Measurements from ENCODE around the gene KRTAP3-3. TPM values are rescaled to one million over a fixed set of nuclear protein-coding genes. Genes with fewer than 3 reads are reported as not detected.

KRTAP3-3 gene
- total RNA-seq, 2 donors from 2014 or later: not detected

GRCh38 chr17:40963838-40964237, 30.1 kb downstream of the KRTAP3-3 start:
- no peaks in the 10 kb centered on the region for H3K9me3 Mint-ChIP-seq
- ATAC-seq (replicated peaks in 1 of 2): peak in 1 of 2 donors; percentile 54

DNA sequence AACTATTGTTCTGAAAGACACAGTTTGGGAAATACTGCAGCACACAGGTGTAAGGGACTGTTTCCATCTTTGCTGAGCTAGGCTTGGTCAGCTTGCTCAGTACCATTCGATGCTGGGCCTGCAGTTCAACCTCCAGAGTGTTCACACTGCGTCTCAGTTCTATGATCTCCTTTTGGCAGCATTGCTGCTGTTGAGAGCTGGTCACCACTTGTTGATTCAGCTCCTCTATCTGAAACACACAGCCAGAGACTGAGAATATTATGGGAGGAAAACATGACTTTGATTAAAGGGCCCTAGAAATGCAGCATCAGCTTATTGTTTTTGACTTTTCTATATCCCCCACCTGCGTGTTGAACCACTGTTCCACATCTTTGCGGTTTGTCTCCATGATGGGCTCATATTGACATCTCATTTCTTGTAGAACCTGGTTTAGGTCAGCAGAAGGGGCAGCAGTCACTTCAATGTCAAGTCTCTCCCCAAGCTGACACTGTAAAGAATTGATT, 31.9 kb downstream of the KRTAP3-3 start:
- DNase-seq: no peak
- Mint-ChIP-seq H3K9me3 (no peaks in the 10 kb centered on the region), H3K4me3 (no peak overlapping the region), H3K36me3 (ENCODE audit: insufficient read depth in 2 of 2) (no peaks in the 10 kb centered on the region), H3K27ac (no peak overlapping the region), H3K27me3 (ENCODE audit: low read depth) (peaks cover 20% of the 10 kb centered on the region), H3K4me1 (ENCODE audit: low read depth) (peaks cover 12% of the 10 kb centered on the region)
- no peak for ATAC-seq (replicated peaks in 1 of 2)

More at GRCh38 chr17:40963838-40964237, 30.1 kb downstream of the KRTAP3-3 start:
- Mint-ChIP-seq H3K36me3 (ENCODE audit: insufficient read depth in 2 of 2) (no peaks in the 10 kb centered on the region), H3K27me3 (ENCODE audit: low read depth) (peaks cover 20% of the 10 kb centered on the region), H3K4me1 (ENCODE audit: low read depth) (peaks cover 12% of the 10 kb centered on the region), H3K27ac (no peak overlapping the region), H3K4me3 (no peak overlapping the region)
- peak in 1 of 2 donors; percentile 2 for DNase-seq

DNA sequence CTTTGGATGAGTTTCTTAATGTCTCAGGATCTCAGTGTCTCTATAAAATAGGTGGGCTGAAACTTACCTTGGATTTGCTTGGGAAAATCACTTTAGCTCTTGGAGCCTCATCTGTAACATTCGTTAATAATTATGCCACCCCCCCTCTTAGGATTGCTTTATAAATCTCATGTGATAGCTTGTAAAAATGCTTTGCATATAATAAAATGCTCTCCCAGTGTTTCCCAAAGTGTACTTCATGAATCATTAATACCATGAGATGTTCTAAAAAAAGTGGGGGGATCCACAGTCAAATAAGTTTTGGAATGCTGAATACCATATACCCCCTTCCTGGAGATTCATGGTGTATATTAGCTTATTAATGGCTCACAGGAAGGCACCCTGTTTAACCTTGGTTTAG, 32.4 kb downstream of the KRTAP3-3 start:
- H3K36me3 Mint-ChIP-seq (ENCODE audit: insufficient read depth in 2 of 2): no peaks in the 10 kb centered on the region
- H3K9me3 Mint-ChIP-seq: no peaks in the 10 kb centered on the region
- H3K4me1 Mint-ChIP-seq (ENCODE audit: low read depth): peaks cover 12% of the 10 kb centered on the region
- DNase-seq (no peak), ATAC-seq (replicated peaks in 1 of 2) (no peak)
- H3K4me3 Mint-ChIP-seq: no peak overlapping the region
- no peak overlapping the region for H3K27ac Mint-ChIP-seq
- H3K27me3 Mint-ChIP-seq (ENCODE audit: low read depth): peaks cover 20% of the 10 kb centered on the region

GRCh38 chr17:40960144-40960543, 33.8 kb downstream of the KRTAP3-3 start:
- Mint-ChIP-seq H3K9me3 (no peaks in the 10 kb centered on the region), H3K27ac (no peak overlapping the region), H3K4me3 (no peak overlapping the region), H3K4me1 (ENCODE audit: low read depth) (peaks cover 12% of the 10 kb centered on the region), H3K36me3 (ENCODE audit: insufficient read depth in 2 of 2) (no peaks in the 10 kb centered on the region), H3K27me3 (ENCODE audit: low read depth) (peaks cover 8% of the 10 kb centered on the region)
- DNase-seq (no peak), ATAC-seq (replicated peaks in 1 of 2) (no peak)

GRCh38 chr17:40958086-40958953, 35.6 kb downstream of the KRTAP3-3 start:
- Mint-ChIP-seq H3K27me3 (ENCODE audit: low read depth) (peaks cover 14% of the 10 kb centered on the region), H3K4me3 (no peak overlapping the region), H3K27ac (no peak overlapping the region), H3K36me3 (ENCODE audit: insufficient read depth in 2 of 2) (no peaks in the 10 kb centered on the region), H3K4me1 (ENCODE audit: low read depth) (peaks cover 12% of the 10 kb centered on the region), H3K9me3 (no peaks in the 10 kb centered on the region)
- DNase-seq: no peak
- no peak for ATAC-seq (replicated peaks in 1 of 2)

DNA sequence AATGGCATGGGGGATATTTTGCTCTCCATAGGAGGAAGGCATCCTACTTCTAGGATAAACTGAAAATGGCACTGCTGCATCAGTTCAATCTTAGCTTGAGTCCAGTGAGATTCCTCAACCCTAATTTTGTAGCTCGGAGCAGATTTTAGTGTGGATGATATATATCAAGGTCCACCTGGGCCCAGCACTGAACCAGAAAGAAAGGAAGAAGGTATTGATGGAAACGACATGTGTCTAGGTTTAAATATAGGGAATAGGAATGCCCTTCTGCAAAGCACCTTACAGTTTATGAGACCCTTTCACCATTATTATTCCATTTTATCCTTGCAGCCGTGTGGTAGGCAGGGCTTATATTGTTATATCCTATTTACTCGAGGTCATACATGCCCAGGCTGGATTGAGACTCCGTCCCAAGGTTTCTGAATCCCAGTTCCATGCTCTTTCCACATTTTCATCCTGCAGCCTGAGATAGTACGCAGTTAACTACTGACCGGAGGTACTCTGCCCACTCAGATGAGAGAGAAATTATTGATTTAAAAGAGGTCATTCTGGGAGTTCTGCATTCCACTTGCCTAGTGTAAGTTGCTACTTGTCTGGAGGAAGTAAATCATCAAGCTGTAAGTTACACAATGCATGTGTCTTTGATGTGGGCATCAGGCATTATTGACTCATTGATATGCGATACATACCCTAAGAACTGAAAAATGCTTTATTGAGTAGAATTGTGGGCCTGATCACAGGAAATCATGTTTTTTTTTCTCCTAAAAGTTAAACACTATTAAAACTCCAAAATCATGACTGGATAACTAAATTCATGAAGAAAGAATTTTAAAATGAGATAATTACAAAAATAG, 37.3 kb downstream of the KRTAP3-3 start:
- H3K4me1 Mint-ChIP-seq (ENCODE audit: low read depth): peaks cover 12% of the 10 kb centered on the region
- H3K9me3 Mint-ChIP-seq: no peaks in the 10 kb centered on the region
- H3K27ac Mint-ChIP-seq: no peak overlapping the region
- H3K27me3 Mint-ChIP-seq (ENCODE audit: low read depth): peaks cover 26% of the 10 kb centered on the region
- H3K36me3 Mint-ChIP-seq (ENCODE audit: insufficient read depth in 2 of 2): no peaks in the 10 kb centered on the region
- ATAC-seq (replicated peaks in 1 of 2): no peak
- DNase-seq: no peak
- no peak overlapping the region for H3K4me3 Mint-ChIP-seq

DNA sequence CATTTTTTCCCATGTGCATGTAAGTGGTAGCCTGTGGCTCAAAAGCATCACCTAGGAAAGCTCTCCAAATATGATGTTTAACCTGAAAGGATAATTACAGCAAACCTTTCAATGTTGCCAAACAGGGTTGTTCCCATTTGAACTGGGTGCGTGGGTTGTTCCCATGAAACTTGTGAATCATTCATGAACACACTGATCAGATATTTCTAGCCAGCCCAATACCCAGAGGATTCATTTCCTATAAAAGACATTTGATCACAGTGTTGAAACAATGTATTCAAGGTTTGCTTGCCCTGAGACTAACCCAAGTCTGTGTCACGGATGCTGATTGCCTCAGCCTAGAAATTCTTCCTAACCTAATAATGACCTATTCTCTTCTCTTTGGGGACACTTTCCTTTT, 40.1 kb downstream of the KRTAP3-3 start:
- peaks cover 43% of the 10 kb centered on the region for H3K27me3 Mint-ChIP-seq (ENCODE audit: low read depth)
- DNase-seq (peak in 1 of 2 donors; percentile 2), ATAC-seq (replicated peaks in 1 of 2) (peak in 1 of 2 donors; percentile 45)
- no peaks in the 10 kb centered on the region for H3K36me3 Mint-ChIP-seq (ENCODE audit: insufficient read depth in 2 of 2)
- H3K4me3 Mint-ChIP-seq: no peak overlapping the region
- no peaks in the 10 kb centered on the region for H3K9me3 Mint-ChIP-seq
- no peak overlapping the region for H3K27ac Mint-ChIP-seq
- peaks cover 4% of the 10 kb centered on the region for H3K4me1 Mint-ChIP-seq (ENCODE audit: low read depth)

DNA sequence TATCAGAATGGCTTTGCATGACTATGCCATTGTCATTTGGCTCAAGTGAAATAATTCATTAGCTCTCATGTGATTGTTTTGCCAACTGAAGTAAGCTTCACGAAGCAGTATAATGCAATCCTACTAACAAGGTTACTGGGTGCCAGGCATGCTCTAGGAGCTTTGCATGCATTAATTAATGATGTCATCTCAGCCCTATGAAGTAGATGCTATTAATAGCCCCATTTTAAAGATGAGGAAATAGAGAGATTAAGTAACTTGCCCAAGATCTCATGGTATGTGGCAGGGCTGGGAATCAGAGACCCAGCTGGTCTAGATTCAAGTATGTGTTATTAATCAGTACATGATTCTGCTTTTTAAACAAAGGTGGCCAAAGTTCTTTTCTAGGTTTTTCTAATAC, 41.3 kb downstream of the KRTAP3-3 start:
- peaks cover 54% of the 10 kb centered on the region for H3K27me3 Mint-ChIP-seq (ENCODE audit: low read depth)
- H3K4me3 Mint-ChIP-seq: no peak overlapping the region
- no peaks in the 10 kb centered on the region for H3K36me3 Mint-ChIP-seq (ENCODE audit: insufficient read depth in 2 of 2)
- DNase-seq (no peak), ATAC-seq (replicated peaks in 1 of 2) (no peak)
- no peak overlapping the region for H3K27ac Mint-ChIP-seq
- peaks cover 4% of the 10 kb centered on the region for H3K4me1 Mint-ChIP-seq (ENCODE audit: low read depth)
- H3K9me3 Mint-ChIP-seq: no peaks in the 10 kb centered on the region

DNA sequence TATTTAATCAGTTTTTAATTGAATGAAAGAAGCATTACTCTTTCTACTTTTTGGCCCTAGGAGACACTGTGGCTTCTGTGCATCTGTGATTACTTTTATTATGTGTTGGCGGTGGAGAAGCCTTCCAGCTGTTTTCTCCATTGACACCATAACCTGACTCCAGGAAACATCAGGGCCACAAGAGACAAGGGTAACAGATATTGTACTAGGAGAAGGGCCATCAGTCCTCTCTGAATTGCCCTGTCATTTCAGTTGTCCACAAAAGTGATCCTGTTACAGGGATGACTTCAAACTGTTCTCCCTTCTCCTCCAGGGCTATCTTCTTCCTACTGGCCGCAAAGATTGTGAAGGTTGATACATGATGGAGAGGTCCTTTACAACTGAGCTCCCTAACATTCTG, 41.8 kb downstream of the KRTAP3-3 start:
- H3K4me1 Mint-ChIP-seq (ENCODE audit: low read depth): peaks cover 4% of the 10 kb centered on the region
- H3K4me3 Mint-ChIP-seq: no peak overlapping the region
- peaks cover 57% of the 10 kb centered on the region for H3K27me3 Mint-ChIP-seq (ENCODE audit: low read depth)

DNA sequence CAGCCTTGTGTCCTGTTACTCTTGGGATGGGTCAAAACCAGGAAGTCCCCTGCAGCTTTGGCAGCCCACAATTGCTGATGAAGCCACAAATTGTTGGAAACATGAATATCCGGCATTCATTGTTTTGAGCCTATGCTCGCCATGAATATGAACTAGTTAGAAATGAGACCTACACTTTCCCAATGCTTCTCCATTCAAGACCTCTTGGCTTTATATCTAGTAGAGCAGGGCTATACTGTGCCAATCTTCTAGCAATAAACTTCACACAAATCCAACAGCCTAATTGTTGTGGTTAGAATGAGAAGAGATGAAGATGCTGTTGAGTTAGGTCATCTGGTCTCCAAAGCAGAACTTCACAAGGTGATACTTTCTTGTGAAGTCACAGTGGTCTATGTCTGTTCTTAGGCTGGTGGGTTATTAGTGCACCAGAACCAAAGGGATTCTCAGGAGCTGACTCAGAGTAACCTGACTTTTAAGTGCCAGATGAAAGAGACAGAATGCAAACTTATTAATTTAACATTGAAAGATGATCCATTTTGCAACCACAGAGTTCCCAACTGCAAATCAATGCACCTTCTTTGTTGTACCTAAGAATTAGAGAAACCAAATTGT, 42.8 kb downstream of the KRTAP3-3 start:
- no peaks in the 10 kb centered on the region for H3K9me3 Mint-ChIP-seq
- H3K27ac Mint-ChIP-seq: no peak overlapping the region
- H3K4me1 Mint-ChIP-seq (ENCODE audit: low read depth): peaks cover 4% of the 10 kb centered on the region
- DNase-seq: no peak
- no peak overlapping the region for H3K4me3 Mint-ChIP-seq
- H3K36me3 Mint-ChIP-seq (ENCODE audit: insufficient read depth in 2 of 2): no peaks in the 10 kb centered on the region
- no peak for ATAC-seq (replicated peaks in 1 of 2)
- H3K27me3 Mint-ChIP-seq (ENCODE audit: low read depth): peaks cover 65% of the 10 kb centered on the region

More for the DNA sequence above, 41.8 kb downstream of the KRTAP3-3 start:
- ATAC-seq (replicated peaks in 1 of 2) (no peak), DNase-seq (no peak)
- Mint-ChIP-seq H3K36me3 (ENCODE audit: insufficient read depth in 2 of 2) (no peaks in the 10 kb centered on the region), H3K9me3 (no peaks in the 10 kb centered on the region), H3K27ac (no peak overlapping the region)

DNA sequence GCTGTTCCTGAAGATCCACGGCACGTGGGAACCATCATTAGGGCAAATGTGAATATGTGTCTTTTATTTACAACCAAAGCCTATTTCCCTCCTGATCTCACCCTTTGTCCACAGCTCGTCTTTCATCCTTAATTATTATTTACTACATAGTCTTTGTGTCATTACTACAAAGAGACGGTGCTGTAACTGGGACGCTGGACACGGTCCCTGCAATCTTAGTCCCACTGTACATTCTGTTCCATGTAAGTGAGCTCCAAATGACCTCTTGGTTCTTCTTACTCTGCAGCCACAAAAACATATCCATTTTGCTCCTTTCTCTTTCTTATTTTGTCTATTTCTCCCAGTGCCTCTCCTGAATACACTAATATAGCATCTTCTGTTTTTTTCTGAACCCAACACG, 43.8 kb downstream of the KRTAP3-3 start:
- Mint-ChIP-seq H3K4me3 (no peak overlapping the region), H3K27me3 (ENCODE audit: low read depth) (peaks cover 72% of the 10 kb centered on the region)

GRCh38 chr17:40949418-40949817, 44.5 kb downstream of the KRTAP3-3 start:
- H3K27ac Mint-ChIP-seq: no peak overlapping the region
- no peaks in the 10 kb centered on the region for H3K36me3 Mint-ChIP-seq (ENCODE audit: insufficient read depth in 2 of 2)
- H3K9me3 Mint-ChIP-seq: no peaks in the 10 kb centered on the region
- ATAC-seq (replicated peaks in 1 of 2) (no peak), DNase-seq (no peak)
- H3K4me1 Mint-ChIP-seq (ENCODE audit: low read depth): peaks cover 4% of the 10 kb centered on the region
- no peak overlapping the region for H3K4me3 Mint-ChIP-seq
- H3K27me3 Mint-ChIP-seq (ENCODE audit: low read depth): peaks cover 80% of the 10 kb centered on the region

More for the DNA sequence above, 43.8 kb downstream of the KRTAP3-3 start:
- DNase-seq (no peak), ATAC-seq (replicated peaks in 1 of 2) (no peak)
- H3K36me3 Mint-ChIP-seq (ENCODE audit: insufficient read depth in 2 of 2): no peaks in the 10 kb centered on the region
- peaks cover 4% of the 10 kb centered on the region for H3K4me1 Mint-ChIP-seq (ENCODE audit: low read depth)
- H3K27ac Mint-ChIP-seq: no peak overlapping the region
- H3K9me3 Mint-ChIP-seq: no peaks in the 10 kb centered on the region

DNA sequence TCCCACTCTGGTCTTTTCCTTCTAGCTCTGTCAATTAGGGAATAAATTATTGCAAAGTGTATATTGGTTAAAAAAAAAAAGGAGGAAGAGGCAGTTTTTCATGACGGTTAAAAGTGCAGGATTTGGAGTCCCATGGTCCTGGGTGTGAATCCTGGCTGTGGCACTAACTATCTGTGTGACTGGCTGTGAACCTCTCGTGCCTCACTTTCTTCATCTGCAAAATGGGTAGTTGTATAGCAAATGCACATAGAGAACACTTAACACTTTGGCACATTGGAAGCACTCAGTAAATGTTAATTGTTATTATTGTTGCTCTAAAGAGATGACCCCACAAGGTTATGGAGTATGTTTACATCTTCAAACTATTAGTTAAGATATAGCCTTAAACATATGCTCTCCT, 46.0 kb downstream of the KRTAP3-3 start:
- Mint-ChIP-seq H3K36me3 (ENCODE audit: insufficient read depth in 2 of 2) (no peaks in the 10 kb centered on the region), H3K27ac (no peak overlapping the region), H3K4me3 (no peak overlapping the region), H3K4me1 (ENCODE audit: low read depth) (no peaks in the 10 kb centered on the region), H3K9me3 (no peaks in the 10 kb centered on the region), H3K27me3 (ENCODE audit: low read depth) (peaks cover 78% of the 10 kb centered on the region)
- DNase-seq (no peak), ATAC-seq (replicated peaks in 1 of 2) (no peak)
